SKM-1 treated with dmso at 0.1 percent for 144 hours (cell line): Measurements from ENCODE around the gene FGF10.

Experiments used
- DNase-seq: peaks from one replicate; lab custom pipeline; 2025; ENCODE audit not compliant: unreplicated experiment; lab: John Stamatoyannopoulos, UW

The FGF10 gene

GRCh38 chr5:44260793-44261192 lies 128.4 kb downstream of the FGF10 start:
- no peak for DNase-seq

- DNase-seq: no peak
These were observed 131.4 kb downstream of the FGF10 start for GRCh38 chr5:44257653-44258365.

- no peak for DNase-seq
These were observed 132.0 kb downstream of the FGF10 start for GRCh38 chr5:44257221-44257620.
